Measurements from ENCODE around the gene NOTUM.

DNA sequence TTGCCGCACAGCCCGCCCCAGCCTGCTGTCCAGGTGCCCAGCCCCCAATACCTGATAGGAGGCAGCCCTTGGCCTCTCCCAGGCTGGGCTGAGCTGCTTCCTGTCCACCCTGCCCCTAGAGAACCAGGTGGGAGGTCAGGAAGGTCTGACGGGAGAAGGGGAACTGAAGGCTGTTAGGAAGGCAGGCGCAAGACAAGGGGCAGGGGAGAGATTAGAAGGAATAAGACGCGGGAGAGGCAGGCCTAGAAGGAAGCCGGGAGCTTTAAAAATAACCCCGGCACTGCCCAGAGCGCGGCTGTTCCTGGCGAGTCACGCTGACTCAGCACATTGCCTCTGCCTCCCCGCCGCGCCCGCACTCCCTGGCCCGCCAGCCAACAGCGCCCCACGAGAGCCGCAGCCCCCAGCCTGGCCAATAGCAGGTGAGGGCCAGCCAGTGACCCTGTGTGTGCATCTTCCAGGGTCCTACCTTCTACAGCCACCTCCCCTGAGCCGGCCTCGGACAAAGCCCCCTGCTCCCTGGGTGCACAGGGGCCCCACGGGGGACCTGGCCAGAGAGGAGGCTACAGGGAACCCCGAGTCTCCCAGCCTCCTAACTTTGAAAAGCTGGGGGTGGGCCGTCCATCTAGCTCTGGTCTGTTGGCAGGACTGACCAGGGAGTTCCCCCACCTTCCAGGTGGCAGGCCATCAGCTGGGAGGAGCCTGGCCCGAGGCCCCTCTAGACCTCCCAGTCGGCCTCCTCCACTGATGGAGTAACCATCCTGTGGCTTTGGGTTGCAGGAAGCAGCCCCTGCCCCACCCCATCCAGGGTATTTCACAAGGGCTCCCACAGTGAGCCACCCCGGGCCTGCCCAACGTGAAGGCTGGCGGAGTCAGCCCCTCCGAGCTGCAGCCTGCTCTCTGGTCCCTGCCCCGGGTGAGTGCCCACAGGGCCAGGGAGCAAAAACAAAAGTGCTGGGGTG lies 37.4 kb downstream of the NOTUM start:
- TF ChIP-seq EZH2 (IDR thresholded peaks at IDR 0.05; ENCODE audit: low read length, missing control alignments), result no peak
- TF ChIP-seq, protein P1, sequence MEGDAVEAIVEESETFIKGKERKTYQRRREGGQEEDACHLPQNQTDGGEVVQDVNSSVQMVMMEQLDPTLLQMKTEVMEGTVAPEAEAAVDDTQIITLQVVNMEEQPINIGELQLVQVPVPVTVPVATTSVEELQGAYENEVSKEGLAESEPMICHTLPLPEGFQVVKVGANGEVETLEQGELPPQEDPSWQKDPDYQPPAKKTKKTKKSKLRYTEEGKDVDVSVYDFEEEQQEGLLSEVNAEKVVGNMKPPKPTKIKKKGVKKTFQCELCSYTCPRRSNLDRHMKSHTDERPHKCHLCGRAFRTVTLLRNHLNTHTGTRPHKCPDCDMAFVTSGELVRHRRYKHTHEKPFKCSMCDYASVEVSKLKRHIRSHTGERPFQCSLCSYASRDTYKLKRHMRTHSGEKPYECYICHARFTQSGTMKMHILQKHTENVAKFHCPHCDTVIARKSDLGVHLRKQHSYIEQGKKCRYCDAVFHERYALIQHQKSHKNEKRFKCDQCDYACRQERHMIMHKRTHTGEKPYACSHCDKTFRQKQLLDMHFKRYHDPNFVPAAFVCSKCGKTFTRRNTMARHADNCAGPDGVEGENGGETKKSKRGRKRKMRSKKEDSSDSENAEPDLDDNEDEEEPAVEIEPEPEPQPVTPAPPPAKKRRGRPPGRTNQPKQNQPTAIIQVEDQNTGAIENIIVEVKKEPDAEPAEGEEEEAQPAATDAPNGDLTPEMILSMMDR (conservative IDR thresholded peaks at IDR 0.05 in 1 of 2, IDR thresholded peaks at IDR 0.05 in 1 of 2; ENCODE audit: low read depth in 1 of 2, low read length in 2 of 2), result no peak
